Measurements from ENCODE around the gene DNAH2. TPM values are rescaled to one million over a fixed set of nuclear protein-coding genes. Genes with fewer than 3 reads are reported as not detected.

DNAH2 gene
- total RNA-seq, 1 experiment from 2014 or later: 0.15 TPM

- H3T11ph ChIP-seq (ENCODE audit: low read length): no peak overlapping the region
- no peak overlapping the region for H4K5ac ChIP-seq (ENCODE audit: insufficient read length, low read depth, low read length)
- no peaks in the 10 kb centered on the region for H3K9me3 ChIP-seq (ENCODE audit: control insufficient read depth, low read depth, low read length)
- no peak overlapping the region for H4K91ac ChIP-seq (ENCODE audit: insufficient read length, low read depth, low read length)
- Mint-ChIP-seq H3K4me1 (peaks cover 6 to 7% of the 10 kb centered on the region in 2 experiments), H3K27ac (no peak overlapping the region), H3K36me3 (ENCODE audit: insufficient read depth in 1 of 3, low read depth in 3 of 3) (peaks cover 3 to 35% (median 12%) of the 10 kb centered on the region in 3 experiments; a peak in 6 of 7 replicates), H3K4me3 (no peak overlapping the region), H3K27me3 (ENCODE audit: low read depth) (no peaks in the 10 kb centered on the region), H3K9me3 (no peaks in the 10 kb centered on the region)
- DNase-seq: no peak
- no peaks in the 10 kb centered on the region for H3K79me1 ChIP-seq (ENCODE audit: insufficient read depth, low read depth, low read length, poor library complexity, severe bottlenecking)
- no peak overlapping the region for H3K18ac ChIP-seq (ENCODE audit: insufficient read length, low read depth, low read length)
- no peak overlapping the region for H3K56ac ChIP-seq (ENCODE audit: insufficient read length, low read depth, low read length)
- no peak overlapping the region for H2BK12ac ChIP-seq (ENCODE audit: insufficient read length, low read depth, low read length)
- no peaks in the 10 kb centered on the region for H3K23me2 ChIP-seq (ENCODE audit: insufficient read length, low read depth, low read length, poor library complexity, severe bottlenecking)
- H3K14ac ChIP-seq (ENCODE audit: insufficient read depth, low read length): no peak overlapping the region
- H2BK120ac ChIP-seq (ENCODE audit: low read depth, low read length, poor library complexity, severe bottlenecking): no peak overlapping the region
- H3K4me1 ChIP-seq (ENCODE audit: insufficient read depth, low read length): no peaks in the 10 kb centered on the region
- H3K23ac ChIP-seq (ENCODE audit: insufficient read length, low read depth, low read length): no peak overlapping the region
- no peak overlapping the region for H2BK5ac ChIP-seq (ENCODE audit: insufficient read length, low read length)
- no peak overlapping the region for H3K4ac ChIP-seq (ENCODE audit: low read depth, low read length)
- H2AFZ ChIP-seq (ENCODE audit: low read length): no peak overlapping the region
- no peak for TF ChIP-seq CTCF (conservative IDR thresholded peaks at IDR 0.05)
- no peaks in the 10 kb centered on the region for H3K27me3 ChIP-seq (ENCODE audit: insufficient read depth, low read length)
- no peak overlapping the region for H2BK15ac ChIP-seq (ENCODE audit: low read depth, low read length)
- no peak overlapping the region for H2AK5ac ChIP-seq (ENCODE audit: insufficient read length, low read length)
- no CpG with 5 or more reads among the region's 5 CpGs for WGBS (ENCODE audit: extremely low coverage, insufficient read length, low lambda C conversion rate)
- H3K4me2 ChIP-seq (ENCODE audit: insufficient read depth, insufficient read length, low read length): no peak overlapping the region
- no peak overlapping the region for H4K8ac ChIP-seq (replicated peaks; ENCODE audit: insufficient read length, low read depth, low read length)
- no peaks in the 10 kb centered on the region for H3K79me2 ChIP-seq (ENCODE audit: insufficient read depth, low read length)
- H2BK20ac ChIP-seq (ENCODE audit: low read depth, low read length, poor library complexity, severe bottlenecking): no peak overlapping the region
- no peak overlapping the region for H3K9ac ChIP-seq (ENCODE audit: extremely low read depth, insufficient read length, low read length)
- no peak overlapping the region for H3K27ac ChIP-seq (ENCODE audit: insufficient read length, low read depth, low read length)
- no peaks in the 10 kb centered on the region for H4K20me1 ChIP-seq (ENCODE audit: control insufficient read depth, insufficient read depth, insufficient read length)
Measured at GRCh38 chr17:7864995-7865650, 147.6 kb downstream of the DNAH2 start.
